Measurements from ENCODE around the gene SETD3. TPM values are rescaled to one million over a fixed set of nuclear protein-coding genes. Genes with fewer than 3 reads are reported as not detected.
"Not testable (repeated sequence)": the region's sequence is repeated elsewhere in the genome, so short reads cannot be mapped to it uniquely, and the experiment has no call there.

The SETD3 gene
- polyA plus RNA-seq, 1 donor from 2014 or later, result 27.8 TPM

DNA sequence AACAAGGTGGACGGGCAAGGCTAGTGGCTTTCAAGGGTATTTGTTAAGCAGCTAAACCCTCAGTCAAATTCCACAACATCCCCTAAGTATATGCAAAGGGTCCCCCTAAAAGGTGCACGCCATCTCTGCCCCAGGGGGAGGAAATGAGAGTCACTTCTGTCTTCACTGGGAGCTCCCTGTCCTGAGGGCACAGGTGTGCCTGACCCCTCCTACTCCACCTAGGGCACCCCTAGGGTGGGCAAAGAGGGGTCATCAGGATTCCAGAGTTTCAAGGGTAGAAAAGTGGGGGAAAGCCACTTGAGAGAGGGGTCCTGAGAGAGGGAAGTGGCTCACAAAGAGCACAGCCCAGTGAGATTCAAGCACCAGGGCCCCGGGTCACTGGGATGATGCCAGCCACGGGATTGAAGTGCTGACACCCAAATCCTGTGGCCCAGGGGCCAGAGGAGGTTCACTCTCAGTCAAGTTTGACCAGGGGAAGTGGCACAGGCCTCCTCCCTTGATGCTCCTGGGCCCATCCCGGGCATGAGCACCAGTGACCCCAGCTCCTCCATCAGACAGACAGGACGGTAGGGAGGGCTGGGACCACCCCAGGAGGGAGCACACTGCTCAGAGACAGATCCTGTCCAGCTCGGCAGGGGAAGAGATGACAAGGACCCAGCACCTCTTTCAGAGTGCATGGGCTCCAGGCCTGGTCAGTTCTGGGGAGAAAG lies 126.3 kb downstream of the SETD3 start:
- no peaks in the 10 kb centered on the region for H3K9me3 Mint-ChIP-seq
- no peaks in the 10 kb centered on the region for H3K36me3 Mint-ChIP-seq
- no peak overlapping the region for H3K27ac Mint-ChIP-seq
- H3K4me3 Mint-ChIP-seq, result no peak overlapping the region
- H3K4me1 Mint-ChIP-seq, result no peaks in the 10 kb centered on the region
- peaks cover 3% of the 10 kb centered on the region for H3K27me3 Mint-ChIP-seq

DNA sequence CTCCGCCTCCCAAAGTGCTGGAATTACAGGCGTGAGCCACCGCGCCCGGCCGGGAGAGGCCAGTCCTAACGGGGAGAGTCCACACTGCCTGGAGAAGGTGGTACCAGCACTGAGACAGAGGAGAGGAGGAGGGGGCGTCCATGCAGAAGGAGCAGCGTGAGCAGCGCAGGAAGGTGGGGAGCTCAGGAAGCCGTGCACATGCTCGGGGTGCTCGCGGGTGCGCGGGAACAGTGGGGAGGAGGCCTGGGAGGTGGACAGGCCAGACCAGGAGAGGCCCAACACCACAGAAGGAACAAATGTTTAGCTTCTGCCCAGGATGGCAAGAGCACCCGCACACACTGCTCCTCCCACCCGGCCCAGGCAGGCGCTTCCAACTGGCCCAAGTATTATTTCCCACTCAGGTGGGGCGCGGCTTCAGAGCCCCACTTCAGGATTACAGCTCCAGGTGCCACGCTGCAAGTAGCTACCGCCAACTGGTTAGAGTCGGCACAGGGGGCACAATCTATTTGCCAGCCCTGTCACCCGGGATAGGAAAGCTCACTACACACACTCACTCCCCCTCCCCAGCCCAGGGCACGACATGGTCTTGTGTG lies 127.9 kb downstream of the SETD3 start:
- Mint-ChIP-seq H3K27ac (no peak overlapping the region), H3K4me1 (no peaks in the 10 kb centered on the region), H3K36me3 (no peaks in the 10 kb centered on the region), H3K9me3 (no peaks in the 10 kb centered on the region), H3K4me3 (no peak overlapping the region), H3K27me3 (peaks cover 1% of the 10 kb centered on the region)

DNA sequence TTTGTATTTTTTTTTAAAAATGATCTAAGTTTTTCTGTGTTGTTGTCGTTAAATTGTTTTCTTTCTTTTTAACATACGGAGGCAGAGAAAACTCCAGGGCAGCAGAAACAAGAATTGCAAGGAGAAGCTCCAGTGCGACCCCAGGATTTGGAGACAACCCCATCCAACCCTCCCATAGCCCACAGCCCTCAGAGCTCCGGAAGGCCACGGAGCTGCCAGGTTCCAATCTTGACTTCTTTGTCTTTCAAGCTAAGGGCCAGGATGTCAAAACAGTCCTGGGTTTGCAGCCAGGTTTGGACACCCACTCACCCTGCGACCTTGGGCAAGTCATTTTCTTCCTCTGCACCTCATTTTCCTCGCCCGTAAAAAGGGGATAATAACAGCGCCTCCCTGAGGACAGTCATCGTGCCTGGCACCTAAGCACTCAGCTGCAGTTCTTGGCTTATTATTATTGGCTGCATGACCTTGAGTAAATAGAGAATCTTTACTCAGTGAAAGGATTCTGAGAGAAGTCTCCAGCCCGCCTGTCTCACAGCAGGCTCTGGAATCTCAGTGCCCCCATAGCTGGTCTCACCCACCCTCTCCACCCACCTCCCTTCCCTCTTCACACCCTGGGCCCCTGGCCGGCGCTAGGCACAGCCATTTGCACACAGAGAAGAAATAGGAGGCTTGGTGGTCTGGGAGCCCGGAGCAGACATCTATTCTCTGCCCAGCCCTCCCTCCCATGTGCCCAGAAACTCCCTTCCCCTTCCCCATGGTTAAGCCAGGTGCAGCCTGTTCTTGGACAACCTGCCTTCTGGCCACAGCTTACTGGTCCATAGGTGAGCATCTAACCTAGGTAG lies 129.3 kb downstream of the SETD3 start:
- Mint-ChIP-seq H3K4me1 (no peaks in the 10 kb centered on the region), H3K4me3 (no peak overlapping the region), H3K9me3 (no peaks in the 10 kb centered on the region)

DNA sequence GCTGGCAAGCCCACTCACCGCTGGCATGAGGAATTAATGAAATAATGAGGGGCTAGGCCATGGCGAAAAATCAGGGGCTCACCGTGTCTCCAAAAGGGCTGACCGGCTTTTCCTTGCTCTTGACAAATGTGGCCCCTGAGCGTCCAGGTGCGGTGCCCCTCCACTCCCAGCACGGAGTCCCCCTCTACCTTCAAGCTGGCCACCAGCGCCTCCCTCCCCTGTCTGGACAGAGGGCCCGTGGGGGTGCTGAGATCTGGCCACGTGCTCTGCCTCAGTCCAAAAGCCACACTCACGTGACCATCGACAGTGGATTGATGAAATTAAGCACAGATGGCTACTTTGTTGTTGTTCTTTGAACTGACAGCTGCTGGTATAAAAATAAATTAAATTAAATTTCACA lies 129.9 kb downstream of the SETD3 start:
- no peaks in the 10 kb centered on the region for H3K4me1 Mint-ChIP-seq
- no peak overlapping the region for H3K27ac Mint-ChIP-seq
- H3K36me3 Mint-ChIP-seq, result no peaks in the 10 kb centered on the region
- H3K27me3 Mint-ChIP-seq, result peaks cover 3% of the 10 kb centered on the region
- H3K9me3 Mint-ChIP-seq, result no peaks in the 10 kb centered on the region
- H3K4me3 Mint-ChIP-seq, result no peak overlapping the region

More for the DNA sequence above, 129.3 kb downstream of the SETD3 start:
- no peak overlapping the region for H3K27ac Mint-ChIP-seq
- H3K36me3 Mint-ChIP-seq, result no peaks in the 10 kb centered on the region
- peaks cover 1% of the 10 kb centered on the region for H3K27me3 Mint-ChIP-seq

DNA sequence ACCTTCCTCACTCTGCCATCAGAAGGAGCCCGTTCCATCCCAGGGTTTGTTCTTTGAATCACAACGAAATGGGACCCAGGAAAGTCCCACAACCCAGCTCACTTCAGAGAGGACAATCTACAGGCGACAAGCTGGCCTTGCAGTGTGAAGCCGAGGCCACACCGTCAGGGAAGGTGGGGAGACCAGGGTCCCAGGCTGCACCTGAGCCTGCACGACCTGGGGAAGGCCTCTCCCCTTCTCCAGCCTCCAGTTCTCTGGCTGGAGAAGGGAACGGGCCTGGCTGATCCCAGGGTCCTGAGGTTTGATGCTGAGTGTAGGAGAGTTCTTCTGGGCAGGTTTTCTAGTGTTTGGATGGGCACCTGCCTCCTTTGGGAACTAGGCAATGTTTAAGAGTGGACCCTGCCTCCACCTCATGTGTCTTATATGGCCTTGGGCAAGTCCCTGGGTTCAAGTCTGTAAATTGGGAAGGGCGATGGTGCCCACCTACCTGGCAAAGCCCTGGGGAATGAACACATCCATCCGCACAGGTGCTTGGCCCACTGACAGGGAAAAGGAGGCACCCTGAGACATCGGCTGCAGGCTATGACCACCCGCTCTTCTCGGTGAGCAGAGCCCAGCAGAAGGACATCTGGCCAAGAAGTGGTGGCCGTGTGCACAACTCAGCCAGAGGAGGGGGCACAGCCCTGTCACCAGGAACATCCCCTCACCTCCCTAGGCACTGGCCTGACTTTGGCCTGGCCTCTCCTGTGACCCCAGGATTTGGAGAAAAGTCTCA lies 130.8 kb downstream of the SETD3 start:
- Mint-ChIP-seq H3K4me3 (no peak overlapping the region), H3K4me1 (no peaks in the 10 kb centered on the region), H3K9me3 (no peaks in the 10 kb centered on the region), H3K36me3 (no peaks in the 10 kb centered on the region), H3K27ac (no peak overlapping the region), H3K27me3 (peaks cover 3% of the 10 kb centered on the region)

DNA sequence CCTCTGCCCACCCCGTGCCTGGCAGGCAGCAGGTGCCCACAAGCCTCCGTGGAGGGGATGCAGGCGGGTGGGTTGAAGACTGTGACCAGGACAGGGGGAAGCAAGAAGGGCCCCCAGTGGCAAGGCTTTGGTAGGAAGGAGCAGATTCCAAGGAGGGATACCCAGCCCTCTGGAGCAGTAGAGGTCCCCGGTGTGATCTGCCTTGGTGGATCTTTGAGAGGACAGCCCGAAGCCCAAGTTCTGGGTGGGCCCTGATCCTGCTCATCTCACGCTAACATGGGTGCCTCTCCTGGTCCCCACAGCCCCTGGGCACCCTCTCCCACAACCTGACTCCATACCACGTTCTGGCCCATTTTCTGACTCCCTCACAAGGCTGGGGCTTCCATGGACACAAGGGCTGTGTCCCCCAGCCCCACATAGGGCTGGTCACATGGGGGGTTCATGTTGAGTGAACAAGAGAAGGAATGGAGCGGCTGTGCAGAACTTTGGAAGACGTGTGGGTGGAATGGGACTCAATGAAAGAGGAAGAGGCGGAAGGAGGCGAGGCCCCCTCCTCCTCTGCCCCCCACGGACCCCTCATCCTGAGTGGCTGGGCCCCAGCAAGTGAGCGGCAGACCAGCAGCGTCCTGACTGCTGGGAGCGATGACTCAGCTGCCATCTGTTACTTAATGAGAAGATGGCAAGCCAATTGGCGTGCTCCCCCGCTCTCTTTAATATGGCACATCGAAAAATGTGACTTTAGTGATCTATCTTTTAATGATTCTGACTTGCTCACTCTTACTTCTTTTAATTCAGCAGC lies 131.6 kb downstream of the SETD3 start:
- H3K9me3 Mint-ChIP-seq, result no peaks in the 10 kb centered on the region
- peaks cover 3% of the 10 kb centered on the region for H3K27me3 Mint-ChIP-seq
- H3K4me1 Mint-ChIP-seq, result no peaks in the 10 kb centered on the region
- H3K27ac Mint-ChIP-seq, result no peak overlapping the region
- no peaks in the 10 kb centered on the region for H3K36me3 Mint-ChIP-seq
- no peak overlapping the region for H3K4me3 Mint-ChIP-seq

- H3K9me3 Mint-ChIP-seq, H3K36me3 Mint-ChIP-seq, H3K4me1 Mint-ChIP-seq, H3K27ac Mint-ChIP-seq, H3K4me3 Mint-ChIP-seq, H3K27me3 Mint-ChIP-seq: not testable (repeated sequence)
These were observed 132.4 kb downstream of the SETD3 start for GRCh38 chr14:99348231-99348630.

Other genes with a start within 250 kb of the SETD3 start
- 0.38 TPM for gene BCL11B, start 208.7 kb downstream of the SETD3 start, polyA plus RNA-seq
- gene CCNK, start 550 bp upstream of the SETD3 start, polyA plus RNA-seq, result 26.8 TPM
- gene CCDC85C, start 123.3 kb upstream of the SETD3 start, polyA plus RNA-seq, result 0.20 TPM
- 0.24 TPM for gene HHIPL1, start 164.3 kb upstream of the SETD3 start, polyA plus RNA-seq
- not detected for gene CYP46A1, start 203.4 kb upstream of the SETD3 start, polyA plus RNA-seq